GM19240 (cell line): ENCODE data around the gene MELK.

Experiments
- DNase-seq: peaks from one replicate; pipeline ENCODE4 v3.0.0; 2011; ENCODE audit warnings: low spot score; ENCODE audit not compliant: insufficient read length

MELK gene

DNA sequence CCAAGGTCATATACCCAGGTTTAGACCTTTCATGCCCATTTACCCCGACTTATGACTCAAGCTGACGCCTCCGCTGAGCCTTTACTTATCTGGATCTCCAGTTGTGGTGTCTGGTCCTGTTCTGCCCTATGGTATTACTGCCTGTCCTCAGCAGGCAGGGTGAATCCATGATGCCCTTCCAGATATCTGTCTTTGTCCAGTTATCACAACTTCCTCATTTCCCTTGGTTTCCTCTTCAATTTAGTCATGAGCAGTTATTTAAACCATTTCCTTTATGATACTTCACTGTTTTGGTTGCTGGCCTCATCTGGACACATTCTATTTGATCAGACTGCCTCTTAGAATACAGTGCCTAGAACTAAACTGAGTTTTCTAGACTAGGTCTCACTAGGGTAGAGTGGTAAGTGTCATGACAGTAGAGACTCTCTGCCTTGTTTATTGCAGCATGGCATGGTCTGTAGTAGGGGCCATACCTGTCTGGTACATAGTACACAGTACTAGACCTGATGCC, 93.3 kb downstream of the MELK start:
- no peak for DNase-seq

- no peak for DNase-seq
These were observed 98.9 kb downstream of the MELK start for GRCh38 chr9:36671561-36671960.

GRCh38 chr9:36676091-36676490, 103.4 kb downstream of the MELK start:
- DNase-seq, result no peak

GRCh38 chr9:36676778-36677485, 104.2 kb downstream of the MELK start:
- no peak for DNase-seq

- DNase-seq, result no peak
These were observed 104.9 kb downstream of the MELK start for GRCh38 chr9:36677611-36678010.

- no peak for DNase-seq
These were observed 107.0 kb downstream of the MELK start for GRCh38 chr9:36679710-36680109.

- no peak for DNase-seq
These were observed 113.8 kb downstream of the MELK start for GRCh38 chr9:36686471-36686870.

DNA sequence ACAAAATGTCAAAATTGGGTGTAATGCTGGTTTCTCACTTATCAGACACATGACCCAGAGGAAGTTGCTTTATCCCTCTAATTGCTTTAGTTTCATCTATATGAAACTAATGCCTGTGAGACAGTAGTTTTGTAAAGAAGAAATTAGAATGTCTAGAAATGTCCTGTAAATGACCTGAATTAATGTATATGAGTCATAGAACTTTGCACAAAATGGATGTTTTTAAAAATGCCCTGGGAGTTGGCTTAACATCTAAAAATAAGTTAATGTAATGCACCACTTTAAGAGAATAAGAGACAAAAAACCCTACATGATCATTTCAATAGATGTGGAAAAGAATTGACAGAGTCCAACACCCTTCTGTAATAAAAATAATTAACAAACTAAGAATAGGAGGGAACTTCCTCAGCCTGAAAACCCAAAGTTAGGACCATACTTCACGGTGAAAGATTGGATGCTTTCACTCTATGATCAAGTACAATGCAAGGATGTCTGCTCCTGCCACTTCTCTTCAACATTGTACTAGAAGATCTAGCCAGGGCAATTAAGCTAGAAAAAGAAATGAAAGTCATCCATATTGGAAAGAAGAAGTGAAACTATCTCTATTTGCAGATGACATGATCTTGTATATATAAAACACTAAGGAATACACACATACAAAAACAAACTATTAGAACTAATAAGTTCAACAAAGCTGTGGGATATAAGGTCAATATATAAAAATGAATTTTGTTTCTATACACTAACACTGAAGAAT, 117.9 kb downstream of the MELK start:
- DNase-seq, result no peak

GRCh38 chr9:36691671-36692070, 119.0 kb downstream of the MELK start:
- DNase-seq, result no peak

- DNase-seq, result no peak
These were observed 126.3 kb downstream of the MELK start for GRCh38 chr9:36698984-36699383.

GRCh38 chr9:36704148-36704547, 131.5 kb downstream of the MELK start:
- DNase-seq, result no peak

- no peak for DNase-seq
These were observed 141.1 kb downstream of the MELK start for GRCh38 chr9:36713515-36714490.

- no peak for DNase-seq
These were observed 143.8 kb downstream of the MELK start for GRCh38 chr9:36716496-36716895.

GRCh38 chr9:36717276-36717675, 144.6 kb downstream of the MELK start:
- DNase-seq, result no peak

DNA sequence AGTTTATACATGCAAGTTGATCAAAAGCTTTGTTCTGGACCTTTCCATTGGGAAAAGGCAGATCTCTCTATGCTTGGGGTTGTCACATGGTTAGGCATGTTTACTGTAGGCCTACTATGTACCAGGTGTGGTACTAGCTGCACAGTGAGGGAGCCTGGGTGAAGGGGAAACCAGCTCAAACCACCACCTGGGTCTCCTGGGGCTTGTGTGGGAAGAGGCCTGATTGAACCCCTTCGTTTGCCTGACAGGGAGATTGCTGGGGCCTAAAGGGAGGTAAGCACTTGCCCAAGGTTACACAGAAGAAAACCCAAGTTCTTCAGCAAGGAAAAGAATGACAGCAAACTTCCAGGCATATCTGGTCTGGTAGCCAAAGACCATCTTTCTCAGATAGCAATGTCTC, 145.9 kb downstream of the MELK start:
- DNase-seq, result no peak

GRCh38 chr9:36720043-36720442, 147.3 kb downstream of the MELK start:
- no peak for DNase-seq

GRCh38 chr9:36721846-36722588, 149.3 kb downstream of the MELK start:
- DNase-seq, result no peak

DNA sequence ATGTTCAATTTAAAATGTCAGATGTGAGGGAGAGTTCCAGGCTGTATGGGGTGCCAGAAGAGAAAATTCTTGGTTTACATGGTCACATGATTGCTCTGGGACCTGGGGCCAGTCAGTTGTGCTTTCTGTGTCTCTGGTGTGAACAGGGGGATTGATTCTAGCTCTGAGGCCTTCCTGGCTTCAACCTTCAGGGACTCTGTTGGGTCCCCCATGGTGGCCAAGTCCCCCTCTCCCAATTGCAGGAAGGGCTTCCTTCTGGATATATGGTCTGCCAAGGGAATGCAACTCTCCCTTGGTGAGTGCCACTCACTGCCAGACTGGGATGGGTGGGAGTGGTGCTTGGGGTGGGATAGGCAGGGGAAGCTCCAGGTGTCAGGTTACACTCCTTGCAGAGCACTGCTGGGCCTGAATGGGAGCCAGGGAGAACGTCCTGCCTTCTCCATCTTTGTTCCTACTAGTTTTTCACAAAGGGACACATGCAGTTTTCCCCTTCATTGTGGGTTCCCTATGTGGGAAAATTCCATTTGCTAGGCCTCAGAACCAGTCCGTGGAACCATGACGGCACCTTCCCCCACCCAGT, 153.2 kb downstream of the MELK start:
- DNase-seq, result no peak
